ENCODE measurements around the gene VILL.
A peak's percentile ranks its signal among the peaks of the same experiment; 100 is the strongest.
"Not testable (repeated sequence)": the region's sequence is repeated elsewhere in the genome, so short reads cannot be mapped to it uniquely, and the experiment has no call there.

Gene VILL

GRCh38 chr3:37987315-37987697 is 3.3 kb upstream of the VILL start:
- peak; percentile 35 for DNase-seq

GRCh38 chr3:37987751-37988179 is 2.8 kb upstream of the VILL start:
- DNase-seq: peak; percentile 25

- not testable (repeated sequence) for DNase-seq
Observed at GRCh38 chr3:37988376-37988775, 2.2 kb upstream of the VILL start.

- DNase-seq: no peak
Observed at GRCh38 chr3:37988931-37989525, 1.6 kb upstream of the VILL start.

GRCh38 chr3:37989821-37990480 is 635 bp upstream of the VILL start:
- DNase-seq: no peak

GRCh38 chr3:37991109-37991508 is 523 bp downstream of the VILL start:
- DNase-seq: no peak

GRCh38 chr3:37991823-37992222 is 1.2 kb downstream of the VILL start:
- DNase-seq: peak; percentile 26

- peak; percentile 41 for DNase-seq
Observed at GRCh38 chr3:37992271-37993066, 1.9 kb downstream of the VILL start.

- peak; percentile 12 for DNase-seq
Observed at GRCh38 chr3:37993067-37993455, 2.5 kb downstream of the VILL start.

GRCh38 chr3:37993460-37993819 is 2.9 kb downstream of the VILL start:
- no peak for DNase-seq

GRCh38 chr3:37993820-37994638 is 3.4 kb downstream of the VILL start:
- peak; percentile 84 for DNase-seq

GRCh38 chr3:37994639-37994972 is 4.0 kb downstream of the VILL start:
- no peak for DNase-seq

- DNase-seq: peak; percentile 32
Observed at GRCh38 chr3:37995652-37996641, 5.4 kb downstream of the VILL start.

- DNase-seq: peak; percentile 84
Observed at GRCh38 chr3:37996785-37997301, 6.3 kb downstream of the VILL start.

- peak; percentile 37 for DNase-seq
Observed at GRCh38 chr3:37997342-37997741, 6.8 kb downstream of the VILL start.

- DNase-seq: peak; percentile 45
Observed at GRCh38 chr3:37997791-37998370, 7.3 kb downstream of the VILL start.

- peak; percentile 19 for DNase-seq
Observed at GRCh38 chr3:37999836-38000235, 9.2 kb downstream of the VILL start.

- peak; percentile 42 for DNase-seq
Observed at GRCh38 chr3:38000242-38000916, 9.8 kb downstream of the VILL start.

- peak; percentile 37 for DNase-seq
Observed at GRCh38 chr3:38000965-38001455, 10.4 kb downstream of the VILL start.

- peak; percentile 44 for DNase-seq
Observed at GRCh38 chr3:38001456-38002081, 11.0 kb downstream of the VILL start.

Measured in right forelimb (tissue), 1 donor.